Panc1 (cell line): ENCODE data around the gene UPK2. TPM values are rescaled to one million over a fixed set of nuclear protein-coding genes. Genes with fewer than 3 reads are reported as not detected.

Source experiments
- ATAC-seq: fragments of 200-7000 bp; cut with Tn5 transposase; 2 replicates; pipeline ENCODE4 v1.9.1; 2020; ENCODE audit warnings: mild to moderate bottlenecking, moderate library complexity
- BruUV-seq: library from RNA; stranded (reverse); fragments of 400-500 nt; replicated peaks from 2 replicates; lab custom pipeline; 2021; lab: Mats Ljungman, UMichigan
- CTCF ChIA-PET: fragments of 300-600 bp; sonication (Branson Sonifier 250); formaldehyde crosslinking; loops from one replicate; lab custom pipeline; 2022; ENCODE audit warnings: antibody characterized with exemption; lab: Charles Lee
- POLR2A ChIA-PET: fragments of 300-600 bp; sonication (Branson Sonifier 250); formaldehyde crosslinking; loops from one replicate; lab custom pipeline; 2022; ENCODE audit warnings: antibody characterized with exemption; lab: Charles Lee
- DNase-seq: peaks from one replicate; pipeline ENCODE4 v3.0.0-alpha.2; 2010; ENCODE audit warnings: low read depth, low spot score
- H3K27ac ChIP-seq: 2 replicates; pipeline ENCODE4 v1.5.1; 2011; ENCODE audit warnings: mild to moderate bottlenecking, low read length, inconsistent platforms
- H3K27me3 ChIP-seq: fragments of 200-500 bp; sonication (Bioruptor generic); 2 replicates; pipeline ENCODE4 v1.6.0; 2014; ENCODE audit warnings: low read length, inconsistent platforms; ENCODE audit not compliant: control insufficient read depth, insufficient read depth
- H3K36me3 ChIP-seq: fragments of 200-500 bp; sonication (Bioruptor generic); 2 replicates; pipeline ENCODE4 v1.5.1; 2014; ENCODE audit warnings: inconsistent platforms, mild to moderate bottlenecking, low read length, moderate library complexity; ENCODE audit not compliant: control insufficient read depth, insufficient read depth
- H3K4me1 ChIP-seq: 2 replicates; pipeline ENCODE4 v1.5.1; 2011; ENCODE audit warnings: inconsistent platforms, mild to moderate bottlenecking, low read length, moderate library complexity; ENCODE audit not compliant: control insufficient read depth, insufficient read depth
- H3K4me3 ChIP-seq, 2 experiments: 2 replicates each; pipeline ENCODE4 v1.5.1; 2011 to 2012; ENCODE audit warnings: low read depth in 2 of 2, low read length in 2 of 2, mild to moderate bottlenecking in 2 of 2, inconsistent platforms in 1 of 2, moderate library complexity in 1 of 2
- H3K9me3 ChIP-seq: fragments of 200-500 bp; sonication (Bioruptor generic); 2 replicates; pipeline ENCODE4 v1.5.1; 2014; ENCODE audit warnings: low read depth, mild to moderate bottlenecking, inconsistent platforms, low read length, moderate library complexity; ENCODE audit not compliant: control insufficient read depth, insufficient read depth
- POLR2AphosphoS5 ChIP-seq: IDR thresholded peaks from 2 replicates; pipeline ENCODE4 v1.6.1; 2012; ENCODE audit warnings: mild to moderate bottlenecking, low read depth, low read length, moderate library complexity
- REST ChIP-seq, 2 experiments: IDR thresholded peaks; 2 replicates each; pipeline ENCODE4 v1.6.1; 2011 to 2012; ENCODE audit warnings: low read depth in 2 of 2, control low read depth in 1 of 2, low read length in 1 of 2, mild to moderate bottlenecking in 1 of 2, moderate library complexity in 1 of 2; ENCODE audit not compliant: insufficient read depth in 1 of 2
- SIN3A ChIP-seq: IDR thresholded peaks from 2 replicates; pipeline ENCODE4 v1.6.1; 2012; ENCODE audit warnings: low read depth, mild to moderate bottlenecking, low read length, moderate library complexity, borderline replicate concordance; ENCODE audit not compliant: insufficient read depth
- TCF7L2 ChIP-seq: IDR thresholded peaks from 2 replicates; pipeline ENCODE4 v1.6.1; 2011; ENCODE audit warnings: mild to moderate bottlenecking, low read depth, low read length, inconsistent platforms
- in situ Hi-C: cut with HindIII; loops from 2 replicates; pipeline ENCODE4 v1.10.0; 2016; ENCODE audit warnings: low sequenced_read_pairs, low pct_unique_long_range_greater_than_20kb
- intact Hi-C: fragments of 100-400 bp; cut with micrococcal nuclease; formaldehyde crosslinking; loops from one replicate; pipeline ENCODE4 v1.10.0; 2022; ENCODE audit not compliant: unreplicated experiment
- total RNA-seq: library from RNA; stranded (reverse); gene quantifications from one replicate; pipeline ENCODE4 v1.2.1, GENCODE V29; 2021; ENCODE audit not compliant: unreplicated experiment
- TF ChIP-seq, protein P1 (sequence below): fragments of 450-650 bp; IDR thresholded peaks from 2 replicates; pipeline ENCODE4 v1.5.1; 2017; ENCODE audit warnings: mild to moderate bottlenecking

Gene UPK2
- total RNA-seq, 1 experiment from 2014 or later = 0.92 TPM

- Histone ChIP-seq H3K4me3 (peak overlapping the region; percentile 29 to 37), H3K27me3 (no peaks in the 10 kb centered on the region), H3K36me3 (peaks cover 4% of the 10 kb centered on the region; the same call in 1 of the 2 replicates), H3K4me1 (peaks cover 90% of the 10 kb centered on the region), H3K9me3 (no peaks in the 10 kb centered on the region), H3K27ac (peak overlapping the region; percentile 99)
- ChIA-PET CTCF (interaction anchor here (0.5 to 1.0 kb wide), 6 partner anchors 16 to 941 kb away, joined by 4 to 17 read pairs (median 8); partner anchors contain the start of gene BCL9L), POLR2A (interaction anchor here (0.9 to 2.7 kb wide), 4 partner anchors 12 to 21 kb away, joined by 3 to 22 read pairs (median 7); partner anchors contain the start of gene BCL9L)
- TSS peak; percentile 87 for BruUV-seq
- in situ Hi-C loops (no loop called here), intact Hi-C loops (no loop called here)
- DNase-seq (no peak), ATAC-seq (no peak)
- TF ChIP-seq POLR2AphosphoS5 = peak; percentile 40
- TF ChIP-seq TCF7L2 = no peak
- TF ChIP-seq SIN3A = no peak
- TF ChIP-seq, protein P1, sequence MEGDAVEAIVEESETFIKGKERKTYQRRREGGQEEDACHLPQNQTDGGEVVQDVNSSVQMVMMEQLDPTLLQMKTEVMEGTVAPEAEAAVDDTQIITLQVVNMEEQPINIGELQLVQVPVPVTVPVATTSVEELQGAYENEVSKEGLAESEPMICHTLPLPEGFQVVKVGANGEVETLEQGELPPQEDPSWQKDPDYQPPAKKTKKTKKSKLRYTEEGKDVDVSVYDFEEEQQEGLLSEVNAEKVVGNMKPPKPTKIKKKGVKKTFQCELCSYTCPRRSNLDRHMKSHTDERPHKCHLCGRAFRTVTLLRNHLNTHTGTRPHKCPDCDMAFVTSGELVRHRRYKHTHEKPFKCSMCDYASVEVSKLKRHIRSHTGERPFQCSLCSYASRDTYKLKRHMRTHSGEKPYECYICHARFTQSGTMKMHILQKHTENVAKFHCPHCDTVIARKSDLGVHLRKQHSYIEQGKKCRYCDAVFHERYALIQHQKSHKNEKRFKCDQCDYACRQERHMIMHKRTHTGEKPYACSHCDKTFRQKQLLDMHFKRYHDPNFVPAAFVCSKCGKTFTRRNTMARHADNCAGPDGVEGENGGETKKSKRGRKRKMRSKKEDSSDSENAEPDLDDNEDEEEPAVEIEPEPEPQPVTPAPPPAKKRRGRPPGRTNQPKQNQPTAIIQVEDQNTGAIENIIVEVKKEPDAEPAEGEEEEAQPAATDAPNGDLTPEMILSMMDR = no peak
These were observed 46.3 kb upstream of the UPK2 start for GRCh38 chr11:118909619-118910308.

GRCh38 chr11:118910309-118911112 lies 45.6 kb upstream of the UPK2 start:
- in situ Hi-C loops = no loop called here

More at GRCh38 chr11:118910309-118911112, 45.6 kb upstream of the UPK2 start:
- Histone ChIP-seq H3K9me3 (no peaks in the 10 kb centered on the region), H3K36me3 (peaks cover 3% of the 10 kb centered on the region; the same call in 1 of the 2 replicates), H3K4me3 (peak overlapping the region; percentile 29 to 43), H3K27ac (peak overlapping the region; percentile 99), H3K4me1 (peaks cover 96% of the 10 kb centered on the region), H3K27me3 (no peaks in the 10 kb centered on the region)
- DNase-seq (no peak), ATAC-seq (peak; percentile 40)
- CTCF ChIA-PET = interaction anchor here (0.5 to 0.7 kb wide), 2 partner anchors 12 to 26 kb away, joined by 4 to 8 read pairs; no protein-coding TSS in a partner anchor
- TF ChIP-seq SIN3A (0 out of 2 replicates have a peak, but pooled peaks have one; percentile 35), TCF7L2 (no peak), REST (IDR thresholded peaks at IDR 0.05; ENCODE audit: insufficient read depth in 1 of 2, low read depth in 2 of 2, low read length in 1 of 2) (no peak), POLR2AphosphoS5 (no peak)
- TF ChIP-seq, protein P1 = no peak
- no TSS peak for BruUV-seq
- POLR2A ChIA-PET = interaction anchor here (0.7 to 2.3 kb wide), 6 partner anchors 13 to 200 kb away, joined by 3 to 22 read pairs (median 4); partner anchors contain the start of gene BCL9L
- intact Hi-C loops = no loop called here
